NB4 (cell line): ENCODE results near the gene IVL.

Experiments used
- CTCF ChIP-seq: IDR thresholded peaks from one replicate; pipeline ENCODE4 v1.5.1; 2012; ENCODE audit warnings: low read depth, low read length
- POLR2A ChIP-seq: IDR thresholded peaks from 2 replicates; pipeline ENCODE4 v1.6.1; 2011; ENCODE audit warnings: mild to moderate bottlenecking; ENCODE audit not compliant: insufficient read length; ENCODE audit errors: extremely low read depth

- TF ChIP-seq CTCF = no peak
- TF ChIP-seq POLR2A = no peak
These were observed 43.9 kb upstream of the IVL start for GRCh38 chr1:152864443-152864842.
